ENCODE measurements around the gene NSD1. TPM values are rescaled to one million over a fixed set of nuclear protein-coding genes. Genes with fewer than 3 reads are reported as not detected.

NSD1 gene
- total and polyA plus RNA-seq, 2 of the 8 experiments (the other 6 are each of a cell fraction or from before 2014, with no cell fraction given): 22.8 to 168 TPM

- Histone ChIP-seq H2BK12ac (ENCODE audit: low read depth, low read length) (no peak overlapping the region), H2BK5ac (ENCODE audit: low read depth, low read length) (no peak overlapping the region), H2BK20ac (ENCODE audit: low read length) (no peak overlapping the region), H3K79me2 (ENCODE audit: control insufficient read depth in 1 of 2, insufficient read depth in 2 of 2, low read length in 2 of 2) (peaks cover 0 to 54% of the 10 kb centered on the region in 2 experiments; a peak in 2 of 4 replicates), H4K8ac (ENCODE audit: extremely low read depth, insufficient read depth, low read length) (no peak overlapping the region), H3K4me3 (ENCODE audit: extremely low read depth in 1 of 4, insufficient read depth in 2 of 4, low read depth in 3 of 4, low read length in 4 of 4) (no peak overlapping the region), H3K23ac (ENCODE audit: insufficient read length) (no peak overlapping the region), H3K14ac (ENCODE audit: insufficient read length) (no peak overlapping the region), H3K4me2 (ENCODE audit: insufficient read depth in 1 of 2, low read depth in 2 of 2, low read length in 2 of 2) (no peak overlapping the region), H3K27me3 (replicated peaks in 1 of 4; ENCODE audit: control insufficient read depth in 3 of 4, extremely low read depth in 1 of 4, insufficient read depth in 3 of 4, low read length in 3 of 4) (no peaks in the 10 kb centered on the region), H2BK120ac (replicated peaks; ENCODE audit: low read depth, low read length) (no peak overlapping the region), H2BK15ac (ENCODE audit: low read length) (no peak overlapping the region), H4K91ac (replicated peaks; ENCODE audit: insufficient read length, low read length) (no peak overlapping the region), H3K23me2 (ENCODE audit: low read depth, low read length) (no peaks in the 10 kb centered on the region), H3K18ac (ENCODE audit: extremely low read depth, low read length) (no peak overlapping the region), H3K27ac (ENCODE audit: low read depth, low read length) (no peak overlapping the region), H2AK5ac (ENCODE audit: low read depth, low read length) (no peak overlapping the region), H3K9ac (replicated peaks in 1 of 4; ENCODE audit: extremely low read depth in 1 of 4, low read depth in 3 of 4, low read length in 3 of 4) (no peak overlapping the region), H4K20me1 (replicated peaks in 1 of 2; ENCODE audit: control insufficient read depth in 1 of 2, insufficient read depth in 2 of 2, low read length in 2 of 2) (peaks cover 0 to 1% of the 10 kb centered on the region in 2 experiments), H3K4me1 (replicated peaks in 1 of 4; ENCODE audit: control insufficient read depth in 3 of 4, insufficient read depth in 4 of 4, low read length in 3 of 4) (no peaks in the 10 kb centered on the region), H2AFZ (ENCODE audit: low read length) (no peak overlapping the region), H3K36me3 (ENCODE audit: control insufficient read depth in 2 of 4, insufficient read depth in 4 of 4, low read length in 3 of 4) (peaks cover 2 to 79% (median 24%) of the 10 kb centered on the region in 4 experiments), H3K79me1 (ENCODE audit: low read depth, low read length) (0 out of 2 replicates have a peak, but pooled peaks cover 2% of the 10 kb centered on the region), H3K9me3 (ENCODE audit: insufficient read depth in 2 of 2, low read depth in 1 of 2, low read length in 1 of 2) (no peaks in the 10 kb centered on the region), H4K5ac (ENCODE audit: insufficient read length, low read depth, low read length) (no peak overlapping the region), H3K4ac (replicated peaks; ENCODE audit: insufficient read length, low read depth, low read length) (no peak overlapping the region), H3K56ac (replicated peaks; ENCODE audit: insufficient read length, low read depth, low read length) (no peak overlapping the region)
- TF ChIP-seq PHF8 (conservative IDR thresholded peaks at IDR 0.05; ENCODE audit: low read depth, low read length): no peak
- TF ChIP-seq POLR2A (IDR thresholded peaks at IDR 0.05; ENCODE audit: control extremely low read depth in 1 of 2, low read depth in 2 of 2, low read length in 2 of 2): no peak
- TF ChIP-seq EGR1 (IDR thresholded peaks at IDR 0.05; ENCODE audit: borderline replicate concordance, low read depth, low read length): no peak
- WGBS, 2 experiments (ENCODE audit: extremely low coverage in 1 of 2, insufficient coverage in 1 of 2, insufficient read length in 1 of 2, insufficient replicate concordance in 2 of 2, low coverage in 1 of 2, low lambda C conversion rate in 2 of 2, missing lambda C conversion rate in 1 of 2): 95% methylated on average over 9 of the region's 9 CpGs; no CpG with 5 or more reads in 1 of the 2 experiments
- CTCF ChIA-PET (ENCODE audit: partially characterized antibody): interaction anchor here (2.7 to 3.6 kb wide), 2 partner anchors 12 to 82 kb away, joined by 10 read pairs; no protein-coding TSS in a partner anchor
- DNase-seq (ENCODE audit: low read depth in 1 of 2, low spot score in 2 of 2): no peak
- POLR2A ChIA-PET (ENCODE audit: partially characterized antibody): interaction anchor here (1.1 to 1.3 kb wide), 2 partner anchors 15 to 20 kb away, joined by 3 read pairs; no protein-coding TSS in a partner anchor
- no peak for FAIRE-seq
Observed at GRCh38 chr5:177195307-177195952, 61.9 kb downstream of the NSD1 start.
